Stimulated activated CD8-positive, alpha-beta memory T cell treated with anti-CD3 and anti-CD28 coated beads, Interleukin-15, amount 100 ng/mL, for 48 hours (primary cell): ENCODE data around the gene GRK5.
"Not testable (repeated sequence)": the region's sequence is repeated elsewhere in the genome, so short reads cannot be mapped to it uniquely, and the experiment has no call there.

ENCODE experiments used
- DNase-seq, 2 donors: peaks; one replicate each; pipeline ENCODE4 v3.0.0-alpha.2; 2020; ENCODE audit warnings: low read depth in 2 of 2

The GRK5 gene

DNA sequence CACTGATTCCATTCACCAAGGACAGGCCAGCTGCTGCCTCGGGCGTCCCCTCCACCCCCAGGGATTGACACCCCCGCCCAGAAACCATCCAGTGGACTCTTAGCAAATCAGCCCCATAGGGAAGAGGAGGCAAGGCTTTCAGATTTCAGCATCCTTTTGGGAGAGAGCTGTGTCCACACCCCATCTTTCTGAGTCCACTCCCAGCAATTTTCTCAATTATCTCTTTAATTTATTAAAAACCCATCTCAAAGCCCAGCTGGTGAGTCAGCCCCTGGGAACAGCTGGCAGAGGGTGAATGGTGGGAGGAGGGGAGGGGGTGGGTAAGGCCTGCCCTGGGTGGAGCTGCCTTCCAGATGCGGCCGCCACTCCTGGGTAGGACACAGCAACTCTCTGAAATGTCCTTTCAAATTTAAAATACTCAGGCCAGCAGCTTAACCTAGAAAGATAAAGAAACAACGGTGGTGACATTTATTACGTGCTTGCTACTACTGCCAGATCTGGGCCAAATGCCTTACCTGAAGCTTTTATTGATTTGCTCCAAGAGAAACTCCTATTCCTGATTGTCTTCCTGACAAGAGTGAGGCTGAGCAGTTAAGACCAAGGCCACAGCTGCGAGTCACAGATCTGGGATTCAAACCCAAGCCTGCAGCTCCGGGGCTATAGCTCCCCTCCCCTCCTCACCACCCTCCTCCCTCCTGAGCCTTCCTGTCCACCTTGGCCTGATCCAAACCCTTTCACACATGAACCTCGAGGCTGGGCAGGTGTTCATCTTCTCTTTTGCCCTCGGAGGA lies 214.7 kb downstream of the GRK5 start:
- DNase-seq: no peak

DNA sequence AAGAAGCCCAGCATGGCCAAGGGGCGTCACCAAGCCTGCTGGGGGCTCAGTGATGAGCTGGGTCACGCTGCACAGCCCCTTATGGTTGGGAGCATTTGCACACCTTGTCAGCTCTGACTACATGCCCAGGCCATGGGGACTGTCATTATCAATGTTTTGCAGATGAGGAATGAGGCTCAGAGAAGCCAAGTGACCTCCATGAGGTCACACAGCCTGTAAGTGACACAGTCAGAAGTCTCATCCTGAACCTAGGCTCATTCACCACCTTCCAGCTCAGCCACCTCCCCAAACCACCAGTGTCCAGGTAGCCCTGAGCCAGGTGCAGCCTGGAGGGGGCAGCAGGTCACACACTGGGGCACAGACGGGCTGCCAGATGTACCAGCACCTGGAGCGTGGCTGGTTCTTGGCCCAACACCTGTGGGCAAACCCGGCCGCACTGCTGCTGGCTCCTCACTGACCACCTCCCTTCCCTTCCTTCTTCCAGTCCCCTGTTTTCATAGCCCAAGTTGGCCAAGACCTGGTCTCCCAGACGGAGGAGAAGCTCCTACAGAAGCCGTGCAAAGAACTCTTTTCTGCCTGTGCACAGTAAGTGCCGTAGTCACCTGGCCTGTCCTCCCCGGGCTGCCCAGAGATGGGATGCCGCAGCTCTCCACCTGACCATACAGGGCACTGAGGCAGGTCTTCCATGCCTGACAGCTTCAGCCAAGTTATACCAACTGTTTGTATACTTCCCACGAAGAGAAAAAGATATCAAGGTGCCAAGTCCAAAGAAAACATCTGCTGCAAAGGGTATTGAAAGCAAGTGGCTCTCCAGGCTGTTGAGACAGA lies 215.5 kb downstream of the GRK5 start:
- no peak for DNase-seq

DNA sequence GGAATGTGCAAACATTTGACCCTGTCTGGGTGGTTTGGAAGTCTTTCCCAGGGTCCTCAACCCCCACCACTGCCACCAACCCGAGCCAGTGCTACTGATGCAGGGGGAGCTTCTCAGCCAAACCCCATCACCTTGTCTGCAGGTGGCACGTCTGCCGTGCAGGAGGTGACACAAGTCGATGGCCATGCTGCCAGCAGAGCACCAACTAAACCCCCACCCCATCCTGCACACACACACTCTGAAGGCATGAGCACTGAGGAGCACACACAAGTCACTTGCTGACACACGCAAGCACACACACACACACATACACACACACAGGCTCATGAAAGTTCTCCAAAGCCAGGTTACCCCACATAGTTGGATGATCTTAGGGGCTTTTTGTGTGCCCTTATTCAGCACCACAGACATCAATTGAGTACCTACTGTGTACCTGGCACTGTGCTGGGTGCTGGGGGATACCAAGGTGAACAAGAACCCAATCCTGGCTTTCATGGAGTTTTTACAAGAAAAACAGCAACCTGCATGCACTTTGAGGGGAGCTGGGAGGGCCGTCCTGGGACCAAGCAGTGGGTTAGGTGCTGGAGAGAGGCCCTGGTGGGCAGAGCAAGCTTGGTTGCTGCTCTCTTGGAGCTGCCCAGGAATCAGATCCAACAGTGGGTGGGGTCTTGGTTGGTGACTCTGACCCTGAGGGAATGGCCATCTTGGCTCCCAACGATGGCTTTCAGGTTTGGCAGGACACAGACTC lies 216.3 kb downstream of the GRK5 start:
- no peak for DNase-seq

DNA sequence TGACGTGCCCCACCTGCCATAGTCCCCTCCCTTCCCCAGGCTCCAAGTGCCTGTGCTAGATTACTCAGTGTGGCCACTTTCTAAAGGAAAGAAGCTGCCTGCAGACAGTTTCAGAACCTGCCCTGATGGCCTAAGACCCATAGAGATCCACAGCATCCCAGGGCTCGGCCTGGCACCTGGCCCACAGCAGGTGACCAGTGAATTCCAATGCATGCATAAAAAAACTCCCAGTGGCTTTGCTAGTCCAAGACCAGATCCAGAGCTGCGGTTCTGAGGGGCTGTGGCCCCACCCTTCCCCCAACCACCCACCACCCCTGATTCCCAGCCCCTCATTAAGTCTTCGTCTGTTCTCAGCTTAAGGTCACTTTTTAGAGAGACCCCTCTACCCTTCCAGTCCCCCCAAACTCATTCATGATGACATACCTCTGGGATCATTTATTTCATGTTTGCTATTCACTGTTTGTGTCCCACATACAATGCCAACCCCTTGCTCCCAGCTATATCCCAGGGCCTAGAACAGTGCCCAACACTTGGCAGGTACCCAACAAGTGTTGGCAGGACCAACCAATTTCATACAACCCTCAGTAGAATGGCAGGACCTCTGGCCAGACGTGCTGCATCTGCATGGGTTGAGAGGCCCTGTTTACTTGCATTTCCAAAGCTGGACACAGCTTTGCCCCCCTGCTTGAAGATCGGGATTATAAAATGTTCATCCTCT lies 217.0 kb downstream of the GRK5 start:
- no peak for DNase-seq

DNA sequence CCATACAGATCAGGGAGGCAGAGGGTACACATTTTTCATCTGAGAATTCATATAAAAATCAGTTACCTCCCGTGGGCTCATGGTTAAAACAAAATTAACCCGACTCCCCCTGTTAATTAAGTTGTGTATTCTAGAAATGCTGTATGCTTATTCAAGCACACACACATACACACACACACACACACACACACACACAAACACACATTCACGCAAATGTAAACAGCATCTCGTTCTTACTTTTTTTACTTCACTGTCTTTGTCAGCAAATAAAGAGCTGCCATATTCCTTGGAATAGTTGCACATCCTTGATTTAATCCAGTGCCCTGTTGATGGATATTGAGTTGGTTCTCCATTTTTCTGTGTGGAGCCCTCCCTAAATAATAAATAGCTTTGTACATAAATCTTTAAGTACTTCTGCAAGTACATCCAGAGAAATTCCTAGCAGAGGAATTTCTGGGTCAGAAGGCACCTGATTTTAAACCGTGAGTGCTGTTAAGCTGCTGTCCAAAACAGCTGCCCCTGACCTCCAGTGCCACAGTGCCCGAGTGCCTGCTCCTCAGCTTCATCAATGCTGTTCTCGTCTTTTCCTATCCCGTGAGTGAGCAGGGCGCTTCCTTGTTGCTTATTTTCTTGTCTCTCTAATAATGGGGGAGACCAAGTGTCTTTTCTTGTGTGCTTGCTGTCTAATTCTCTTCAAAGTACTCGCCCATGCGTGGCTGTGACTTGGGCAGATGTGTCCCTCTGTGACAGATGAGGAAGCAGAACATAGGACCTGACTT lies 217.9 kb downstream of the GRK5 start:
- DNase-seq: no peak

DNA sequence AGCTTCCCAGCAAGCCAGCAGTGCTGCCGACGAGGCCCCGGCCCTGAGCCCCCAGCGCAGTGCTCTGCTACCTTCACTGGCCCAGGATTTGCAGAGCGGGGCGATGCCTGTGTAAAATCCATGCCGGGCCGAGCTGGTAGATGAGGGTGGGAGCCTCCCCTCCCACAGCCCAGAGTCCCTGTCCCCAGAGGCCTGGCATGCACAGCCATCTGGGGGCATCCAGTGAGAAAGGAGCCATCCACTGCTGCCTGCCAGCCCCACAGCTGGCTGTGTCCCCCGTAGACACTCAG lies 218.5 kb downstream of the GRK5 start:
- no peak for DNase-seq

DNA sequence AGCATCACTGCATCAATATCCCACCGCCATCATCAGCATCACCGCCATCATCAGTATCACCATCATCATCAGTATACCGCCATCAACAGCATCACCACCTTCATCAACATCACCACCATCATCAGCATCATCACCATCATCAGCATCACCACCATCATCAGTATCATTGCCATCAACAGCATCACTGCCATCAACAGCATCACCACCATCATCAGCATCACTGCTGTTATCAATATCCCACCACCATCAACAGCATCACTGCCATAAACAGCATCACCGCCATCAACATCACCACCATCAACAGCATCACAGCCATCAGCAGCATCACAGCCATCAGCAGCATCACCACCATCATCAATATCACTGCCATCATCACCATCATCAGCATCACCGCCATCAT lies 219.3 kb downstream of the GRK5 start:
- no peak for DNase-seq

DNA sequence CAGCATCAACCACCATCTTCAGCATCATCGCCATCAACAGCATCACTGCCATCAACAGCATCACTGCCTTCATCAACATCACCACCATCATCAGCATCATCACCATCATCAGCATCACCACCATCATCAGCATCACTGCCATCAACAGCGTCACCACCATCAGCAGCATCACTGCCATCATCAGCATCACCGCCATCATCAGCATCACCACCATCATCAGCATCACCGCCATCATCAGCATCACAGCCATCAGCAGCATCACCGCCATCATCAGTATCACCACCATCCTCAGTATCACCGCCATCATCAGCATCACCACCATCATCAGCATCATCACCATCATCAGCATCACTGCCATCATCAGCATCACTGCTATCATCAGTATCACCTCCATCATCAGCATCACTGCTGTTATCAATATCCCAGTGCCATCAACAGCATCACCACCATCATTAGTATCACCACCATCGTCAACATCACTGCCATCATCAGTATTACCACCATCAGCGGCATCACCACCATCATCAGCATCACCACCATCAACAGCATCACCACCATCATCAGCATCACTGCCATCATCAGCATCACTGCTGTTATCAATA lies 220.0 kb downstream of the GRK5 start:
- no peak for DNase-seq

DNA sequence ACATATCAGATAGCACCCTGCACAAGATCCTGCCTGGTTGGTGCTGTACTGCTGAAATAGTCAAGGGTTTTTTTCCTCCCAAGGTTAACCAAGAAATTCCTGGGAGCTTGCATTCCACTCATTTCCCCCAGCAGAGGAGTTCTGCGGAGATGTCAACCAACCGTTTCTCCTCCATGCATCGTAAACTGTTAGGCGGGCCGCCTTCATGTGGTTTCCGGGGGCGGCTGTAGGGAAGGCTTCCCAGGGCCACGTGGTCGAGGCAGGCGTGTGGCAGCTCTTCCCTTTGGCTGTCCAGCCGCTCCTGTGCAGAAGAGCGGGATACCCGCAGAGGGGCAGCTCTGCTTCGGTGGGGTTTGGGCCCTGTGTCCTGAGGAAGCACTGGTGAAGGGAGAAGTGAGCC lies 221.4 kb downstream of the GRK5 start:
- no peak for DNase-seq

DNA sequence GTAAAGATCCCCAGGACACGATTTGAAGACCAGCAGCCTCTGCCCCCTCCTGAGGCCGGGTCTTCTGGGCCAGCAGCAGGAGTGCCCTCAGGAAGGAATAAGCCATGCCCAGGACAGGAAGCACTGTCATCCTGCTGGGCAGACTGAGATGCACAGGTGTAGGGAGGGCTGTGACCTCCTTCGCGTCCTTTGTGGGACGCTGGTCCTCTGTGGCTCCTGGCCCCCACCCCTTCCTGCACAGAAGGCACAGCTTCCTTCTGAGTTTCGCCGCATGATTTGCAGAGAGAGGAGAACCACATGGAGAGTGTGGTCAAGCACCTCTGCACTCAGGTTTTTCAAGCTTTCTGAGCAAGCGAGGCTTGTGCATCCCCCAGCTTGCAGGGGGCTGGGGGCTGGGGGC lies 222.4 kb downstream of the GRK5 start:
- DNase-seq: no peak

DNA sequence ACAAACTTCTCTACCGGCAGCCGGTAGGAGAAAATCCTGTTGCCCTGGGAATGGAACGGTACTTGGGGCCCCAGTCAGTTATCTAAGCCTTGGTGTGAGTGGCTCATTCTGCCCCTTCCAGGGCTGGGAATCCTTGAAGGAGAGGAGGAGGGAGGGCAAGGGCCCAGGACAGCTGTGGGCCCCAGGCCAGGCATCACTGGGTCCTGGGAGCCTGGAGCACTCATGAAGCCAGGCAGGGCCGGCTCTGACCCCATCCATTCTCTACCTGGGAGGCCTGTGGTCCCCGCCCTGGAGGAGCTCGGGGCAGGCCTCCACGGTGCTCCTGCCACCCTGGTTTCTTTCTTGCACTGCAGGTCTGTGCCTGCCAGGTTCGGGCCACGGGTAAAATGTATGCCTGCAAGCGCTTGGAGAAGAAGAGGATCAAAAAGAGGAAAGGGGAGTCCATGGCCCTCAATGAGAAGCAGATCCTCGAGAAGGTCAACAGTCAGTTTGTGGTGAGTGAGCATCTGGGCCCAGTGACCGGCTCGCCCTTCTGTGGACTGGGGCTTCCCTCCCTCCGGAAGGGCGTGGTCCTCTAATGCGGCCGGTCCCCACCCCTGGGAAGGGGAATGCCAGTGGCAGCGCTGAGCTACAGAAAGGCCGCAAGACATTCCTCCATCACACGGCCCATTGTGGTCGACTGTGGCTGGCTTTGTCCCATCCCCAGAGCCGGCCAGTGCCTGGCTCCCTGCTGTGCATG lies 223.8 kb downstream of the GRK5 start:
- no peak for DNase-seq

DNA sequence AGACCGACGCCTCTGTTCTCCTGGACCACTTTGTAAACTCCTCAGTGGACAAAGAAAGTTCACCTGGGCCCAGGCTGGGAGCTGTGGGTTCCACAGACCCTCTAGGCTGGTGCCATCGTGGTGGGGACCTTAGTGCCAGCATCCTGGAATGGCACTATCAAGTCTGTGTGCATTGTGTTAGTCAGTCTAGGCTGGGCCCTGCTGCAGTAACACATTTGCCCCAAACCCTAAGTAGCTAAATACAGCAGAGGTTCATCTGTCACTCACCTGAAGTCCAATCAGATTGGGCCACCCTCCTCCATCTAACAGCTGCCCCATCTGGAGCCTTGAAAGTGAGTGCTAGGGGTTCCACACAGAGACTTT lies 224.4 kb downstream of the GRK5 start:
- no peak for DNase-seq

DNA sequence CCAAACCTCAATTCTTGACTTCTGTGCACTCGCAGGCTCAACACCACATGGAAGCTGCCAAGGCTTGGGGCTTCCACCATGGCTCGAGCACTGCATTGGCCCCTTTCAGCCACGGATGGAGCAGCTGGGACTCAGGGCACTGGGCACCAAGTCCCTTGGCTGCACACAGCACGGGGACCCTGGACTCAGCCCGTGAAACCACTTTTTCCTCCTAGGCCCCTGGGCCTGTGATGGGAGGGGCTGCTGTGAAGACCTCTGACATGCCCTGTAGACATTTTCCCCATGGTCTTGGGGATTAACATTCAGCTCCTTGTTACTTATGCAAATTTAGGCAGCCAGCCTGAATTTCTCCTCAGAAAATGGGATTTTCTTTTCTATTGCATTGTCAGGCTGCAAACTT lies 227.6 kb downstream of the GRK5 start:
- not testable (repeated sequence) for DNase-seq

DNA sequence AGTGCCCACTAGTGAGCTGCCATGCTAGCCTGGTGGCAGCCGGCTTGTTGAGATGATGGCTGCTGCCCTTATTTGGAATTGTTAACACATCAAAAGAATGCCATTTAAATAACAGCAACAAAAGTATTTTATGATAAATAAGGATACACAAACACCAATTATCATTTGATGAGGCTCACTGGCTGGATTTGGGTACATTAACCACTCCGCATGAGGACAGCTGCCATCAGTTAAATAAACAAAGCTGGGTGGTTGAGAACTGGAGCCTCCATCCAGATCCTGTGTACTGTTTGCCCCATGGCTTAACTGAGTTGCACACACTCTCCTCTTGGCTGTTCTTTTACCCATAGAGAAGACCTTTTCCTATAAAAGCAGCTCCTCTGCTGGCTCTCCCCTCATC lies 231.3 kb downstream of the GRK5 start:
- DNase-seq: no peak

DNA sequence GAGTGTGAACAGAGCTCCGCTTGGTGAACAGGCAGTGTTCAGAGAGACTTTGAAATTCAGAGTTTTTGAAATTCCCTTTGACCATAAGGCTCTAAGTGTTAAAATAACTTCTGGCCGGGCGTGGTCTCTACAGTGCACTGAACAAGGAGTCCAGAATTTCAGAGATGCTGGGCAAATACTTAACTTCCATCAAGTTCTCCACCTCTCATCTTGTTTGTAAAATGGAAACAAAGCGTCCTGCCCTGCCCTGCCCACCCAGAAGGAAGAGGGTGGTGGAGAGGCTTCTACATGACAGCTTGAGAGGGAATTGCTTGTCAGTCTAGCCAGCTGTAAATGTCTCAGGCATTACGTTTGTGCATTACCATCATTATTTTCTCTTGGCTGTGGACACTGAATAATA lies 232.6 kb downstream of the GRK5 start:
- no peak for DNase-seq

DNA sequence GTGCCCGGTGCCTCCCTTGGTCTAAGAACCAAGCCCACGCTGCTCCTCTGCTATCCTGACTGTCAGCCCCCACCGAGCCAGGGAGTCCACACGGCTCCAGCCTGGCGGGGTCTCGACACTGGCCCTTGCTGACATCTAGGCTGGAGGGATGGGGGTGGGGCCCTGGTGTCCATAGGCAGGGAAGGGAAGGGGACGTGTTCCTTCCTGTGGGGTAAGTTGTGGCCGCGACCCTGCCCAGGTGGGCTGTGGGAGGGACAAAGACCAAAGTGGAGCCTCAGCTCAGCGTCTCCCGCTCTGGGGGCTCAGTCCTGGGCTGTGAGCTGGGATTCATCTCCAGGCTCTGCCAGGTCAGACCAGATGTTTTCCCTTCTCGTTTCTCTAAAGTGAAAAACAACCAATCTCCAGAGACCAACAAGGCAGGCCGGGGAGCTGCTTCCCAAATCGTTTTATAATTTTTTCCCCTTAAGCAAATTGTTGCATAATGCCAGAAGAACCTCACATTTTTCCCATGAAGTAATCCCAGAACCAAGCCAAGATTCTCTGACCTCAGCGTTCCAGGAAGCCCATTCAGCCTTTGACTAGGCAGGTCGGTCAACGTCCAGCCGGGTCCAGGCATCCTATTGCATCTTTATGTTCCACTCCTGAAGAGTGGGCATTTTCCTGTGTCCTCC lies 233.9 kb downstream of the GRK5 start:
- no peak for DNase-seq

DNA sequence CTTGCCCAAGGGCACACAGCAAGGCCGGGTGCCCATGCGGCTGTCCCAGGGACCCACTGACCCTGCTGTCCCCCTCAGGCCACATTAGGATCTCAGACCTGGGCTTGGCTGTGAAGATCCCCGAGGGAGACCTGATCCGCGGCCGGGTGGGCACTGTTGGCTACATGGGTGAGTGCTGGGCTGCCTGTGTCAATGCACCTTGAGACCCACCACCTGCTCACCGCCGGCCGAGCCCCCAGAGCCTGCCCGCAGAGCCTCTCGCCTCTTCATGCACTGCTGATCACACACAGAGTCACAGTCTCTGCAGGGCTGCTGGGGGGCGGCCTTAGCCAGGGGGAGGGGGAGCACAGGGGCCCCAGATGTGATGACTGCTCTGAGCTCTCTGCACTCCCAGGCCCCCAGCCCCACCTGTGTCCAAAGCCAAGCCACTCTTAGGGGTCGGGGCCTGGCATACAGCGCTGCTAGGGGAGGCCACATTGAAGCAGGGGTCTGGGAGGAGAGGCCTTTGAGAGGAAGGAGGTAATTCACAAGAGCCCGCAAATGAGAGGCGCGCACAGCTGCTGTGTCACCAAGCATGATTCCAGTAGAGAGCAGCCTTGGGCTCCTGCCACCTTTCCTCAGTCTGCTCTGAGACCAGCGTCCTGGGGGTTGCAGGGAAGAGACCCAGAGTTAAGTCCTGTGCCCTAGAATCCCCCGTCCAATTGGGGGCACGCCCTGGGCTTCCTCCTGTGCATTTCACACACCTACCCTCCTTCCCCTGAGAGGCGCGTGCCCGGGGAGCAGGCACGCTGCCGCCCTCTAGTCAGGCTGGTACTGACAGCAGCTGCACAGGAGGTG lies 234.8 kb downstream of the GRK5 start:
- DNase-seq: no peak

DNA sequence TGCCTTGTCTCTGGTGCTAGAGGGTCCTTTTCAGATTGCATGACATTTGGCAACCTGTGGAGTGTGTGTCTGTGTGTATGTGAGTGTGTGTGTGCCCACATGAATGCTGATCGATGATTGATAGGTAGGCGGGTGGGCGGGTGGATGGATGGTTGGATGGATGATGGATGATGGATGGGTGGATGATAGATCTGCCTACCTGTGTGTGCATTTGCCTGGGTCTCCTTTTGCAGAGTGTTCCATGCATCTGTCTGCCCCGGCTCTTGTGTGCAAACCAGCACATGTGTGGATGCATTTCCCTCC lies 235.3 kb downstream of the GRK5 start:
- no peak for DNase-seq

DNA sequence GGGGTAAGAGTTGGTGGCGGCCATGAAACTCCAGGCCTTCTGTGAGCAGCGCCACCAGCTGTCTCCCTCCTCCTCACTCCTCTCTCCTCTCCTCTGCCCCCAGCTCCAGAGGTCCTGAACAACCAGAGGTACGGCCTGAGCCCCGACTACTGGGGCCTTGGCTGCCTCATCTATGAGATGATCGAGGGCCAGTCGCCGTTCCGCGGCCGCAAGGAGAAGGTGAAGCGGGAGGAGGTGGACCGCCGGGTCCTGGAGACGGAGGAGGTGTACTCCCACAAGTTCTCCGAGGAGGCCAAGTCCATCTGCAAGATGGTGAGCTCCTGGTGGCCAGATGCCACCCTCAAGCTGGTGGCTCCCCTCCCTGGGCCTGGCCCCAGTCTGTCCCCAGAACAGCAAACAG lies 236.1 kb downstream of the GRK5 start:
- DNase-seq: no peak
